Measurements from ENCODE around the gene CORO2A.
"Not testable (repeated sequence)": the region's sequence is repeated elsewhere in the genome, so short reads cannot be mapped to it uniquely, and the experiment has no call there.

CORO2A gene

GRCh38 chr9:98132806-98133631, 59.4 kb downstream of the CORO2A start:
- no peak overlapping the region for H3K27ac ChIP-seq
- no peak for TF ChIP-seq CTCF (IDR thresholded peaks at IDR 0.05)
- TF ChIP-seq ZFX (IDR thresholded peaks at IDR 0.05; ENCODE audit: borderline replicate concordance): no peak

GRCh38 chr9:98132158-98132557, 60.3 kb downstream of the CORO2A start:
- no peak overlapping the region for H3K27ac ChIP-seq
- TF ChIP-seq ZFX (IDR thresholded peaks at IDR 0.05; ENCODE audit: borderline replicate concordance) (no peak), CTCF (IDR thresholded peaks at IDR 0.05) (no peak)

- no peak overlapping the region for H3K27ac ChIP-seq
- no peak for TF ChIP-seq ZFX (IDR thresholded peaks at IDR 0.05; ENCODE audit: borderline replicate concordance)
- no peak for TF ChIP-seq CTCF (IDR thresholded peaks at IDR 0.05)
These were observed 61.7 kb downstream of the CORO2A start for GRCh38 chr9:98130576-98131228.

- H3K27ac ChIP-seq: not testable (repeated sequence)
These were observed 62.4 kb downstream of the CORO2A start for GRCh38 chr9:98130060-98130459.

- no peak for TF ChIP-seq CTCF (IDR thresholded peaks at IDR 0.05)
- TF ChIP-seq ZFX (IDR thresholded peaks at IDR 0.05; ENCODE audit: borderline replicate concordance): no peak
- no peak overlapping the region for H3K27ac ChIP-seq
These were observed 63.0 kb downstream of the CORO2A start for GRCh38 chr9:98129451-98129881.

GRCh38 chr9:98128316-98128715, 64.1 kb downstream of the CORO2A start:
- H3K27ac ChIP-seq: no peak overlapping the region
- TF ChIP-seq ZFX (IDR thresholded peaks at IDR 0.05; ENCODE audit: borderline replicate concordance) (no peak), CTCF (IDR thresholded peaks at IDR 0.05) (no peak)

- no peak for TF ChIP-seq CTCF (IDR thresholded peaks at IDR 0.05)
- no peak for TF ChIP-seq ZFX (IDR thresholded peaks at IDR 0.05; ENCODE audit: borderline replicate concordance)
- no peak overlapping the region for H3K27ac ChIP-seq
These were observed 65.2 kb downstream of the CORO2A start for GRCh38 chr9:98127226-98127625.
